HG02938 (cell line): ENCODE data around the gene PPARGC1A.
A peak's percentile ranks its signal among the peaks of the same experiment; 100 is the strongest.

ENCODE experiments used
- ATAC-seq: cut with Tn5 transposase; IDR thresholded peaks from one replicate; pipeline ENCODE4 v1.9.1; 2021; ENCODE audit warnings: mild to moderate bottlenecking, moderate library complexity; ENCODE audit not compliant: unreplicated experiment

PPARGC1A gene

DNA sequence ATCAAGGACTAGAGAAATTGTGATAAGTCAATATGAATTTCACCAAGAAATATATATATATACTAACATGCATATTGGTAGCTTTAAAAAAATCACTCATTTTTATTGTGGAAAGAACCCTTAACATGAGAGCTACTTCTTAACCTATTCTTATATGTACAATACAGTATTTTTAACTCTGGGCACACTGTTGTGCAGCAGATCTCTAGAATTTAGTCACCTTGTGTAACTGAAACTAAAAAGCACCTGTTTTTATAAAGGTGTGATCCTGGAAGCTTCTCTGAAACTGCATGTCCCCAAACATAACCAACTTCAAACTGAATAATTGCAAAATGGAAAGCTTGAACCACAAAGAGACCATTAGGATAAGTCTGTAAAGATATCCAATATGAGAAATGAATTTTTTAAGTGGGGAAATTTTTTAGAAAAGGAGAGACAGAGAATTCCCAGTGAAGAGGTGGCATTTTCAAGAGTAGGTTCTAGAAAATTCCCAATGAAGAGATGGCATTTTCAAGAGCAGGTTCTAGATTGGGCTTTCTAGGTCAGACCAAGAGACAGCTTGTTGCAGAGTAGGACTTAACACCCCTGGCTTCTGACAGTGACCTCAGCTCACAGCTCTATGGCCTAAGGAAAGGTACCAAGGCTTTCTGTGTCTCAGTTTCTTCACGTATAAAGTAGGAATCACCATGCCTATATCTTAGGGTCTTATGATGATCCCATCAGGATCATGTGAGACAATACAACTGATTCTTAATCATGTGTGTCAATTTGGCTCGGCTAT, 22.0 kb upstream of the PPARGC1A start:
- peak; percentile 56 for ATAC-seq

GRCh38 chr4:23909671-23910070, 19.8 kb upstream of the PPARGC1A start:
- ATAC-seq: no peak

DNA sequence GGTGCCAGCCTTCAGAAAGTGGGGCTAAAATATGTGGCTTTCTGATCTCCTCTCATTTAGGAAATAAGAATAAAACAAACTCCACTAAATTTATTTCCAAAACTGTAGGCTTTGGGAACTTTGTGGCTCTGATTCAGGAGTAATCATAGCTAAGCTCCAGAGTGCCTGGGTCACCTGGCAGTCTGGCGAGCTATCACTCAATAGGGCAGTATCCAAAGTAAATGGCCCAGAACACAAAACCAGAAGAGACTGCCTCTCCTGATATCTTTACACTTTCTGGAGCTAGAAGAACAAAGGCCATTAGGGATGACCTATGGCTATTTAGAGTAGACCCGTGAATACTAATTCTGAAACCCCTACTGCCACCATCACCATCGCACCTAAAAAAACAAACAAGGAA, 17.0 kb upstream of the PPARGC1A start:
- no peak for ATAC-seq

DNA sequence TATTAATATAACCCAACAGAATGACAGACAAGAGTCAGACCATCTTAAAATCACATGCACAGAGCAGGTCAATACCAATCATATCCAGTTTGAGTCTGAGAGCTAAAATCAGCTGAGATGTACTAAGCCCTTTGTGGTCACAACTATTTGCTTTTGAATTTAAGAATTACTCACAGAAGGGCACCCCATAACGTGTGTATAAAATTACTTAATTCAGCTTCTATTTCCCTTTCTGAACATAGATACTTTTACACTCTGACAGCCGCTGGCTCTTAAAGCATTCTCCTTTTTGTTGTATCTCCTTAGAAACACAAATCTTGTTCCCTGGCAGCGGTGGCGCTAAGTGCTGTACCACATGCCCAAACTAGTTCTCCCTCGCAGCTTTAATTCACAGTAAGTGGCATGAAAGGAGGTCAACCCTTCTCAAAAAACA, 14.8 kb upstream of the PPARGC1A start:
- ATAC-seq: no peak

- ATAC-seq: no peak
Observed at GRCh38 chr4:23903859-23904438, 14.1 kb upstream of the PPARGC1A start.

GRCh38 chr4:23902222-23902804, 12.5 kb upstream of the PPARGC1A start:
- ATAC-seq: no peak

DNA sequence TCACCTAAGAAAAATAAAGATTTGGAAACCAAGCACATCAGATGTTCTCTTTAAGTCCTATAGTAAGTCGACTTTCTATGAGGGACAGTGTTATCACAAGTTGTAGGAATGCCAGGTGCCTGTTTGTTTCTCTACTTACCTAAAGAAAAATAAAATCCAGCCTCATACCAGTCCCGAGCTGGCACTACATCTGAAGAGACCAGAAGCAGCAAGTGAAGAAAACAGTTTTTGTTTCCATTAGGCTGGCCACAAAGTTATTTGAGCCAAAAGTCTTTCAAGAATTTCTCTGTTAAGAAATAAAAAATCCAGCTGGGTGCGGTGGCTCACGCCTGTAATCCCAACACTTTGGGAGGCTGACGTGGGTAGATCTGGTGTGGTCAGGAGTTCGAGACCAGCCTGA, 10.8 kb upstream of the PPARGC1A start:
- no peak for ATAC-seq

DNA sequence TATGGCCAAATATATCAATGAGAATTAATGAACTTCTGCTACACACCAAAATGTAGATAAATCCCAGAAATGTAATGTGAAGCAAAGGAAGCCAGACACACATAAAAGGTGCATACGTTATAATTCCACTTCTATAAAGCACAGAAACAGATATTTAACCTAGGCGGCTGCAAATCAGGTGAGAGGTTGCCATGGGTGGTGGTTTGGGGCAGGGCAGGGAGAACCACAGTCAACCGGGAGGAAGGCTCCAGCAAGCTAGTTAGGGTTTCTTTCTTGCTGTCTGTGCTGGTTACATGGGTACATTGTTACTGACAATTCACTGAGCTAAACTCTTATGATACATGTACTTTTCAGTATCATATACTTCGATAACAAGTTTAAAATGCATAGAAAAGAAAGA, 9.7 kb upstream of the PPARGC1A start:
- no peak for ATAC-seq

DNA sequence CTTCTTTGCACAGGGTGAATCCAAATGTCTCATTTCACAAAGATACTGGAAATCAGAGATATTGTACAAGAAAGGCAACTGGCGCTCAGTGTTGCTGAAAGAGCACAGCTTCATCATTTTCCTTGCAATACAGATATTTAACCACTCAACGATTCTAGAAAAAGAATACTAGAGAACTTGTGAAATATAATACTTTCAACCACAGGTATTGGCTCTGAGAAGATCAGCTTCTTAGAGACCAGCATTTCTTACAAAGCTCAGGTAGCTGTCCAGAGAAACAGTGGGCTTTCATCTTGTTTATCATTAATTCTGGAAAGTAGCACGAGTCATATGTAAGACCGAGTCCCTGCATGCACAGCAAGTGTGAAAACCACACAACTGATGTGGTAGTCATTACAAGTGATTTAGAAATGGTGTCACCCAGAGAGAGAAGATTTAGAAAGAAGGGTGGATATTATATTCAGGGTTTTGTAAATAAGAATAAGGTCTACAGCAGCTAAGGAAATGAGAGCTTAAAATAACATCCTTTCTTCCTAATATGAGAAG, 7.8 kb upstream of the PPARGC1A start:
- no peak for ATAC-seq

DNA sequence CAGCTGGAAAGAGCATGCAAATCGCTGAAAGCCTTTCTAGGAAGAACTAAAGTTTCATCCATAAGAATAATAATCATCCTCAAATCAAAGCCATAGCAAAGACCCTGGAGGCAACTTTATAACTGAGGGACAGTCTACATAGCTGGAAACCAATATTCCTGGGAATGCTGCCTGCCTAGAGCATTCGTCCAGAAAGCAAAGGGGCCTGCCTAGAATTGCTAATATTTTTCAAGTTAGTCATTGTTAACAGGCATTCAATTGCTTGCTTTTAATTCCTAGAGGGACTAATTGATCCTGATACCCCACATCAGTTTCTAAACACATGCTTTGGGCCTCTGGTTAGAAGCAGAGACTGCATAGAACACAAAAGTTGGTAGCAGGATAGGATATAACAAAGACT, 4.2 kb upstream of the PPARGC1A start:
- no peak for ATAC-seq

- no peak for ATAC-seq
Observed at GRCh38 chr4:23891064-23891421, 1.2 kb upstream of the PPARGC1A start.

DNA sequence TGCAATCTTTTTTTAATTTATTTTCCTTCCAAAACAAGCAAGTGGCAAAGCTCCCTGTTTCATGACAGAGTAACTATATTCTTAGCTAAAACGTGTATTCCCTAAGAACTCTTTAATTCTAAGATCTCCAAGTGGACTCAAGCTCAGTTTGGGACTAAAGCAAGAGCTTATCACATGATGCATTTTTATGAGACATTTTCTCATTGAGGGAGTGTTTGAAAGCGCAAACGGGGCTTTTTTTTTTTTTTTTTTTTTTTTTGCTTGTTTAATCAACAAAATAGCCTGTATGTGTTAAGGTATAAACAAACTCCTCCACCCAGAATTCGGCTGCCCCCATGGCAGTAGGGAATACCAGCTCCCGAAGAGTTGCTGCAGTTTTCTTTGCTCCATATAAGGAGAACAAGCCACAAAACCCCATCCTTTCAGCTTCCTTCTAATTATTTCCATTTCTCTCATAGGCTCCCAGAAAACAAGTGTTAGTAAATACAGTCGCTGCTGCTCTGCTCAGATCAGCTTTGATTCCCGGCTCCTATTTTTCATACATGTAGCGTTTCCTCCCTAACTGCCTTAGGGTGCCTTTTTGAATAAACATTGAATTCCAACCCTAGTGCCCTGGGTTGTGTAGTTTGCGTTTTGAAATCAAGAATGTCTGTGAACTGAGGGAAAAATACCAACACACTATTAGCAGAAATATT, 669 bp upstream of the PPARGC1A start:
- ATAC-seq: no peak

- ATAC-seq: no peak
Observed at GRCh38 chr4:23889391-23889790, 456 bp downstream of the PPARGC1A start.

GRCh38 chr4:23888421-23889319, 1.2 kb downstream of the PPARGC1A start:
- no peak for ATAC-seq

- no peak for ATAC-seq
Observed at GRCh38 chr4:23887989-23888388, 1.9 kb downstream of the PPARGC1A start.

GRCh38 chr4:23887173-23887572, 2.7 kb downstream of the PPARGC1A start:
- ATAC-seq: no peak

DNA sequence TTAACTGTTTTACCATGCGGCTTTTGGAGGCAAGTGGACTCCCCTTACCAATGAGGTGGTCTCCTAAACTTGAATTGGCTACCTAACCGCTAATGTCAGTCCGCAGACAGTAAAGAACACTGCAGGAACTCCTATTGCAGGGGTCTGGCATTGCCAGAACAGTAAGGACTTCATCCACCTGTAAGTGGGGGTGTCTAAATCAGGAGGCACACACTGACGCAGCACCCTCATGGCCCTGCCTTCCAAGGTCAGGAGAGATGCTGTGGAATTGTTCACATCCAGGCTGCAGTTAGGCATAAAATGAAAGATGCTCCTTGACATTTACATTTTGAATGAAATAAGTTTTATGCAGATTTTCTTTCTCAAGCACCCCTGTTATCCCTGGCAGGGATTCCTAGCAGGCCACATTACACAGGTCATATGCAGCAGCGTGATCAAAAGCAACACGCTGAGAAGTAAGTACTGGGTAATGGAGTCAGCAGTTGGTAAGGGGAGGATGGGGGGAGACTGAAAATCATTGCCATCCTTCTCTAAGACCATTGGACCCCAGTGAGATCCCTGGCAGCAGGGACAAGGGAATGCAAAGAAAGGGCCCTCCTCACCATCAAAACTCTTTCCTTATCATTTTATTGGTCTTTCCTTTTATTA, 3.8 kb downstream of the PPARGC1A start:
- no peak for ATAC-seq

- ATAC-seq: no peak
Observed at GRCh38 chr4:23884741-23885140, 5.1 kb downstream of the PPARGC1A start.

DNA sequence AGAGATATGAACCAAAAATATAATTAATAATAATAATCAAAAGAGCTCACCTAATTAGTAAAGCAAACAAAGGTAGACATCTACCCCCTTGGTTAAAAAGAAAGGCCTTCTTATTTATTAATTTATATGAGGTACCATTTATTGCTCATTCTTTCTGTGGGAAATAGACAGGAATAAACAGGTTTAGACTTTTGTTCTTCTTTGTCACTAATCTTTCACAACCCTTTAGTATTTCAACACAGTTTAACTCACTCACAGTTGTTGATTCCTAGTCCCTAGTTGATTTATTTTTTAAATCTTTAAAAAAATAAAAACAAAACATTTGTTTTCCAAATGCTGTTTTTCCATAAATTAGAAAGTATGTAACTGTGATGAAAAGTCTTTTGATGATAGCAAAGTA, 5.6 kb downstream of the PPARGC1A start:
- ATAC-seq: no peak

DNA sequence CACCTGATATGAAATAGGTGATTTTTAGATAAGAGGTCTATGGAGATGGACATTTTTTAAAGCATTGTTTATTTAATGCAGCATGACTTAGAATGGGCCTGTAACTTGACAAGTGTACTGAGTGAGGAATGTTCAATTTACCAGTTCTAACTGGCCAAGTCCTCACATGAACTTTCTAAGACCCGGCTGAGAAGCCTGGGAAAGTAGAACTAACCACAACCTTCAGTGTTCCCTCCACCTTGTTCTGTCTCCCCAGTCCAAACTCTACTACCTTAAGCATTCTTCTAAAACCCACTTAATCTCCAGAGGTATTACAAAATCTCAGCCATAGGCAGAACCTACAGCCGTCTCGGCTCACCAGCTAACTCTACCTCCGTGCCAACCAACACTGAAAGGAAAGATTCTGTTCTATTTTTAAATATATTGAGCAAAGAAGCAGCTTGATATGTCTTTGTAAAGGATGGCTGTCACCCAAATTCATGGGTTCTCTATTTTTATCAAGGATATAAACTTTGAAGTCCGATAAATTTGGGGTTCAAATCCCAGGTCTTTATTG, 6.8 kb downstream of the PPARGC1A start:
- ATAC-seq: no peak
